ENCODE measurements around the gene KCNN3.

KCNN3 gene

DNA sequence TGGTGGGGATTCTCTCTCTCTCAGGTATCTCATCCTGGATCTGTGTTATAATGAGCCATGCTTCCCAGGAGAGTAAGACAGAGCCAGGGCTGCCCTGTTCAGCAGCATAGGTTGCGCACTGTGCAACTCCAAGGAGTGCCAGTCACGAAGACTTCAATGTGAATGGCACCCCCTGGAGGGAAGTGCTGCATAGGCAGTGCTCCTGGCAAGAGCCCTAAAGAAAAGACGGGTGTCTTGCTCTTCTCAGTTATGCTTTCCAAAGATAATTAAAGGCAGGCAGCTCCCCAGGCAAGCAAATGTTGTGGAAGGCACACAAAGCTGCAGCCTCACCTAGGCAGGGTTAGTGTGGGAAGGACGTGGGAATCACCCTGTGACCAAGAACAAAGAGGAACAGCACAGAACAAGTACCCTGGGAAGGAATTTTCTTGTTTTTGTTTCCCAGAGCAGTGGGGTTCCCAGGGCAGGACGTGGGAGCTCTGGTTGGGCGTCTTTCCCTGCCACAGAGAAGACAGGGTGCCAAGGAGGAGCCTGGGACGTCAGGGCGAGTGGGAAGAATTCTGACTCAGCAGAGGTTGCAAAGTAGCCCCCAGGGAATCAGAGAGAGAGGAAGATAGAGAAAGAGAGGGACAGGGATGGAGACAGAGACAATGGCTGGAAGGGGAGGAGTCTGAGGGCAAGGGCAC lies 120.9 kb downstream of the KCNN3 start:
- no peak for DNase-seq (ENCODE audit: low read depth in 2 of 2)

DNA sequence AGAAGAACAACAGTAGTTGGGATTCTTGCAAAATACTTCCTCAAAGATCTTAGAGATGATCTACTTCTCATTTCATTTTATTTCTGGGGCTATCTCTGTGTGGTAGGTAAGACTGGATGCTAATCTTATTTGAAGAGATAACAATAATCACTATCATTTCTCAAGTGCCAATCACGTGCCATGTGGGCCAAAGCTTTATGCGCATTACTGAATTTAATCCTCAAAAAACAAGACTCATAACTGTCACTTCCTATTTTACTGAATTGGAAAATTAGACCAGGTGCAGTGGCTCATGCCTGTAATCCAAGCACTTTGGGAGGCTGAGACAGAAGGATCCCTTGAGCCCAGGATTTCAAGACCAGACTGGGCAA lies 121.7 kb downstream of the KCNN3 start:
- DNase-seq (ENCODE audit: low read depth in 2 of 2), result no peak

DNA sequence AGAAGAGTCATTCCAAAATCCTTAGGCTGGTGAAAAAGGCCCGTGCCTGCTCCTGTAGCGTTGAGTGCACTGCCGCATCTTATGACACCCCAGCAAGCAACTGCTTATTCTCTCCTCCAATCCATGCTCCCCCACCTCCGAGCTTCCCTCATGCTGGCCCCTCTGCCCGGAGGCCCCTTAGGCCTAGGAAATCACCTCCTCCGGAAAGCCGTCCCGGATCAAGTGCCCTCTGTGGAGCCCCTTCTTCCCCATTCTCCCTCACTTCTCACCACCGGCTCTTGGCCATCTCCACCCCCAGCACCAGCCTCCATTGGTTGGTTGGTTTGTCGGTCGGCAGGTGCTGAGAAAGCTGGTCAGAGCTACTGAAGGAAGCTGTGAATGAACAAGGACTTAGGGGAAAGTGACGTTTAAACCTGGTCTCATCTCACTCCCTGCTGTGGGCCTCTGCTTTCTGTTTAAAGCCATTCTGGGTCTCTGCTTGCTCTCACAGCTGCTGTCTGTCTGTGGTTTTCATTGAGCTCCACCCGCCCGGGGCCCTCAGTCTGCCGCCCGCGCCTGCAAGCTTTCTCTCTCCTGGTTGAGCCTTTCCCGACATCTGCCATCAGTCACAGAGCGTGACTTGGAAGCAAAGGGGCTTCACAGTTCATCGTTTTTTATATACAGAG lies 122.2 kb downstream of the KCNN3 start:
- no peak for DNase-seq (ENCODE audit: low read depth in 2 of 2)

DNA sequence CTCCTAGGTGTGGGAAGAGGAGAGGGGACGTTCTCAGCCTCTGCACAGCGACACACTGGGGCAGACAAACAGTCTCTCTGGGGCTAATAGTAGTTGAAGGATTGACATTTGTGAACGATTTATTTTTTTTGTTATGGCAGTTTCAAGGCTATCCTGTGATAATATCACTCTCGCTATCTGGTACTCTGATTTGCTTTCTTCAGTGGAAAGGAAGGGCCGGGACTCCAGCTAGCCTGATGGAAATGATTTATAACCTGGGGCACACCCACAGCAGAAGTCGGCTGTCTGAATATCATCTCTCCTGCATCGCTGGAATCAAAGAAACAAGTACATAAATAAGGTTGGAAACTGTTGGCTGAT lies 122.7 kb downstream of the KCNN3 start:
- DNase-seq (ENCODE audit: low read depth in 2 of 2), result no peak

DNA sequence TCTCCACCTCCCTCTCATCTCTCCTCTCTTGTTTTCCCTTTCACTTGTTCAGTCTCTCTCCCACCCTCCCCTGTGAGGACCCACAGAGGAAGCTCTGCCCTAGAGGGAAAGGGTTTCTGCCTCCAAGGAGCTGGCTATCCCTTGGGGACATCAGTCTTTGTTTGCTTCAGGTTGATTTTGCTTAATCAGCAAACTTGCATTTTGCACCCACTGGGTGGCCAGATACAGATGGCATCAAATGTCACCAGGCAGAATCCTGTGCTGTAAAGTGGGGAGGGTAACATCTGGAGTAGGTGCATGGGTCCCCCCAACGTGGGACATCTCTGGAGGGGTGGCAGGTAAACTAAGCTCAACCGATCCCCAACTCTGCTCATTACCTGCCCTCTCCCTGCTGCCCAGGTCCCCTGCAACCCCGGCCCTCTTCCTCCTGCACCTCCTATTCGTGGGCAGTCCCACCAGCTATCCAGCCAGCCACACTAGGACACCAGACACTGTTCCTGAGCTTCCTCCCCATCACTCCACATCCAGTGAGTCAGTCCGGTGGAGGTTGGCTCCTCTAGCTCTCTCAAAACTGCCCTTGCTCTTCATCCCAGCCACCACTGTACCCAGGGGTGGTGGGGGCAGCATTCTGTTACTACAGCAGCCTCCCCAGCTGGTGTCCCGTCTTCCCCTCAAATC lies 123.3 kb downstream of the KCNN3 start:
- no peak for DNase-seq (ENCODE audit: low read depth in 2 of 2)

DNA sequence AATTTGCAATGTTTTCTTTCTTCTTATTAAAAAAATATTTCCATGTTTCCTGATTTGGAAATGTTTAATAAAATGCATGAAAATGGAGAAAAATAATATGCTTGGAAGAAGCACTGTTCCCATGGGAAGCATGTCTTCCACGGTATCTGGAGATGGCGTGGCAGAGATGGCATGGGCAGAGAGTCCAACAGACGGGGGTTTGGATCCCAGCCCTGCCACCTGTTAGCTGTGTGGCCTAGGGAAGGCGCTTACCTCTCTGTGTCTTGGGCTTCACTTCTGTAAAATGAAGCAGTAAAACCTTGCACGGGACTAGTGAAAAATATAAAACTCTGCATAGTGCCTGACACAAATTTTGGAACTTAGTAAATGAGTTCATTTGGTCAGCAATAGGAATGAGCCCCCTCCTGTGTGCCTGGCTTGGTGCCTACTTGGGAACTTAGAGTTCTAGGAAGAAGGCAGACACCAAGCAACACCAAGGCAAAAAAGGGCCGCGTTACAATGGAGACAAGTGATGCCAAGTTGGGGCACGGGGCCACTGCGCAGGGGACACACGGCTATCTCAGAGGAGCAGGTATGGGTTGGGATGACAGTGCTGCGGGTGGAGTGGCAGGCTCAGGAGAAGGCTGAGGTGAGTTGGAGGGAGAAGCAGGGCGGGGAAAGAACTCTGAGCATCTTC lies 124.2 kb downstream of the KCNN3 start:
- no peak for DNase-seq (ENCODE audit: low read depth in 2 of 2)

DNA sequence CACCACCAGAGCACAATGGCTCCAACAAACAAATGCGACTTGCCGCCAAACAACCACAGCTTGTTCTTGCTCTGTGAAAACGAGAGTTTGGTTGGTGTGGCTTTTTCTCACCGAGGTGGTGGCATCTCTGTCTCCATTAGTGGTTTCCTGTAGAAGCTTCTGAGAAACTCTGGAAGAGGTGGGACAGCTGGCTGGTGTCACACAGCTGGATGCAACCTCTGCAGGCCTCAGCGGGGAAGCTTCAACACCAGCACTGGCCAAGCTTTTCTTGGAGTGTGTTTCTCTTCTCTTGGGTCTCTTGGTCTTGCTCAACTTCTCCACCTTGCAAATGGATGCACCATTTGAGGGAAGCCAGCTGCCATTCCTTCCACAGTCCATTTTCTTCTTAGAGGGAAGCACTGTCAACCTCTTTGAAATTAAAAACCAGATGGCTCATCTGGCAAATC lies 124.8 kb downstream of the KCNN3 start:
- DNase-seq (ENCODE audit: low read depth in 2 of 2), result no peak

DNA sequence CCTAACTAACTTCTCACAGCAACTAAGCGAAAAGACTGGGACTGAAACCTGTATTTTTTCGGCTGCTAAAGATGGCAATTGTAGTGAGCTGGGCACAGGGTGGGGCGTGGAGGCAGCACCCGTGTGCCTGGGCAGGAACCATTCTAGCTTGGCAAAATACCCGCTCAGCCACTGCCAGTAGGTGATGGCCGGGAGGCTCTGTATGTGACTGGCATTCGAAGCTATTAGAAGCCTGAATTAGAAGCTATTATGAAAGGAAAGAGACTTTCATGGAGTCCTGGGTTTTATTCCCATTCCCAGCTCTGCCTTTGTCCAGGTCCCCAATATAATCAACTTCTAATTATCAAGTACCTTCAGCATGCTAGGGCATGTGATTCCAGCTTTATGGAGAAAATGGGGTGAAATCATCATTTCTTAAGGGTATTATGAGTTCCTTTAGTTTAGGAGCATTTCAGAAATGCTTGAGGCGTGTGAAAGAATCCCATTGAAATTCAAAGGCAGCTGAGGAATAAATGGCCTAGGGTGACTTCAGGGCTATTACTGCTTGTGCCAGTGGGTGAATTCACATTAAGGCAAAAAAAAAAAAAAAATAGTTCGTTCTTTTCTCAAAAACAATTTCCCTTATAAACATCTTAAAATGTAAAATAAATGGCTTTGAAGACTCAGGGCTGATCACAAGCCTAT lies 125.6 kb downstream of the KCNN3 start:
- no peak for DNase-seq (ENCODE audit: low read depth in 2 of 2)

DNA sequence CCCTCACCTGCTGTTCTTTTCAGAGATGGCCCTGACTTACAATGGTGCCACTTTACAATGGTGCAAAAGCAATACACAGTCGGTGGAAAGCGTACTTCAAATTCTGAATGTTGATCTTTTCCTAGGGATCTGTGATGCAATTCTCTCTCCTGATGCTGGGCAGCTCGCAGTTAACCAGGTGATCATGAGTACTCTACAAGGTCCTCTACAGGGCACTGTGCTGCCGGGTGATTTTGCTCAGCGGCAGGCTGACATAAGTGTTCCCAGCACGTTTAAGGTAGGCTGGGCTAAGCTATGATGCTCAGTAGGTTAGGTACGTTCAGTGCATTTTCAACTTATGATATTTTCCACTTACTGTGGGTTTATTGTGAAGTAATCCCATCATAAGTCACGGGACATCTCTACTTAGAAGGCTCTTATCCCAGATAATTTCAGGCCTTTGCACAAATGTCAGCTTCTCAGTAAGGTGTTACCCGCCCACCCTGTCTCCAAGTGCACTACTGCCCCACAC lies 126.5 kb downstream of the KCNN3 start:
- DNase-seq (ENCODE audit: low read depth in 2 of 2), result no peak

DNA sequence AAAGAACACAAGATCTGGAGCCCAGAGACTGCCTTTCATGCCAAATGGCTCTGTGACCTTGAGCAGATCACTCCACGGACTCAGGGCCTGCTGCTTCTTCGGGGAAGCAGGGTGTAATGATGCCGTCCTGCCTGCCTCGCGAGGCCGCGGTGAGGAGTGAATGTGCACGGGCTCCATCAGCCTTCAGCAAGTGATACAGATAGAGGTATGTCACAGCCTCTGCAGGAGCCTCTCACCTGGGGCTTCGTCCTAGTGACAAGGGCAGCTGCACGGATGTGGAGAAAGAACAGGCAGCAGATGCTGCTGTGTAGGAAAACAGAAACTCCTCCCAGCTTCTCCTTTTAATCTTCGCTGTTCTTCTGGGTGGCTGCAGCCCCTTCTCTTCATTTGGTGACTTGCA lies 127.5 kb downstream of the KCNN3 start:
- no peak for DNase-seq (ENCODE audit: low read depth in 2 of 2)

DNA sequence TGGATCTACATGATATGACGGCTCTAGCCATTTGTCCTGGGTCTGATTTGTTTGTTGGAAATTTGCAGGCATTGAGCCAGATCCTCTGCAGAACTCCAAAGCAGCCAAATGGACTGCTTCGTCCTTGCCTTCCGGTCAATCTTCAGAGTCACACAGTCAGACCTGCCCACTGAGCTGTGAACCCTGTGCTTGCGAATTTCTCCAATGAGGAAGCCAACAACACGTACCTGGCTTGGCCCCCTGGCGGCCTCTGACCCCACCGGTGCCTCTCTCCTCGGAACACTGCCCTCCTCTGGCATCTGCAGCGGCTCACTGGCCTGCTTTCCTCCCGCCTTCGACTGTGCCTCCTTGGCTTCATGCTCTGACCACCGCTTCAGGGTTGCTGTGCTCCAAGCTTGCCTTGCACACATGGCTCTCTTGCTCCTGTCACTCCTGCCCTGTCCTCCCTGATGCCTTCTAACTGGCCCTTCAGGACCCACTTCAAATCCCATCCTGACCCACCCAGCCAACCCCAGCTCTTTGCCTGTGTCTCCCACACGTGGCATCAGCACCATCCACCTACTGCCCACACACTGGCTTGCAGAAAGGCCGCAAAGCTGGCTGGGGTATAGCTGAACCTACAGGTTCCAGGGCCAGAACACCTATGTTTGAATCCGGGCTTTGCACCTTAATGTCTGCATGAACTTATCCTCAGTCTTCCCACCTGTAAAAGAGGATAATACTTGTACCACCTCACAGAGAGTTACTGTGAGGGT lies 128.2 kb downstream of the KCNN3 start:
- DNase-seq (ENCODE audit: low read depth in 2 of 2), result no peak

DNA sequence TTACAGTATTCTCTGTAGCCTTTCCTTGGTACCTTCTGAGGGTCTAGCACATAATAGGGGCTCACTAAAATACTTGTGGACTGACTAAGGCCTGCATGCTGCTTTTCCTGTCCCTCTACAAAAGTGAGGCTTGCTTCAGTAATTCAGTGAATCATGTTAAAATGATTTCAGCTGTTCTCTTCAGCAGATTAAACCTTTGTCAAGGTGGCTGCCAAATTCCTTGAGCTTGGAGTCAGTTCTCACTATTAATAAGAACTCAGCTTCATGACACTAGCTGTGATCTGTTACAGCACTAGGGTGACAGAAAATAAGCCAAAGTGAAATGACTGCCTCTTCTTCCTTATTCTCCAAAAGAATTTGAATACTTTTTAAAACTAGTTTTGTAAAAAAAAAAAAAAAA lies 128.8 kb downstream of the KCNN3 start:
- no peak for DNase-seq (ENCODE audit: low read depth in 2 of 2)

DNA sequence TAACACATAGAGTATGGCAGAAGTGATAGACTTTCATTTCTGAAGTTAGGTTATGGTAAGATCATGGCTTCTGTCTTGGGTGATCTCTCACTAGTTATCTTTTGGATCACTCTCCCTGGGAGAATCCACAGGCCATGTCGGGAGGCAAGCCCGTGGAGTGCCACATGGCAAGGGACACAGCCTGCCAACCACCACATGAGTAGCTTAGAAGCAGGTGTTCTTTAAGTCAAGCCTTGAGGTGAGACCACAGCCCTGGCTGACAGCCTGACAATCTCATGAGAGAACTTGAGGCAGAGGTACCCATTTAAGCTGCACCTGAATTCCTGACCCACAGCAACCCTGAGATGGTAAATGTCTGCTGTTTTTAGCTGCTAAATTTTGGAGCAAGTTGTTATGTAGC lies 130.4 kb downstream of the KCNN3 start:
- no peak for DNase-seq (ENCODE audit: low read depth in 2 of 2)

DNA sequence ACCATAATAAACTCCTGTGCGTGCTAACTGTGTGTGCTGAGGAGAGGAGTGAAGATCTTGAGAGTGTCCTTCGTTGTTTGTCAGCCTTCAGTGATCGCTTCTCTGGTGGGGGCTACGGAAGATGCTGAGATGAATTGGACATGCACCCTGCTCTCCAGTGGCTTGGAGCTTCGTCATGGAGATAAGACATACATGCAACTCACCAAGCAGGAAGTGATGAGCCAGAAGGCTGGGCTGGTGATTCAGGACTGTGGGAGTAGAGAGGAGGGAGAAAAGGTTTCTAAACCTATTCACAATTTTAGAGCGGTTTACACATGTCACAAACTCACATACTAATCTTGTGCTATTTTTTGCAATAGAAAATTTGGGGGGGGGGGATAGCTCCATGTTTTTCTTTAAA lies 133.2 kb downstream of the KCNN3 start:
- no peak for DNase-seq (ENCODE audit: low read depth in 2 of 2)

DNA sequence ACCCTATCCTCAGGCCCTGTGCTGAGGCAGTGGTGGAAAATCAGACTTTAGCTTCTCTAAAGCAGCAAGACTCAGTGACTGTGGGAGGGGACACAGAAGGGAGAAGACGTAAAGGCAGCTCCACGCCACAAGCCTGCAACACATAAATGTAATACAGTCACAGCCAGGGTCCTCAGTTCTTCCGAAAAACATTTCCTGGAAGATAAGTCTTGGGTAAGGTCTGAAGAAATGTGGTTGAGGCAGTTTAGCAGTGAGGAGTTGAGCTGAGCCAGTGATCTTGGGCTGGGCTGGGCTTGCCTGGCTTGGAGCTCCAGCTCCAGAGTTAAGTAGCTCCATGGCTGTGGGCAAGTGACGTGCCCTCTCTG lies 134.3 kb downstream of the KCNN3 start:
- no peak for DNase-seq (ENCODE audit: low read depth in 2 of 2)

DNA sequence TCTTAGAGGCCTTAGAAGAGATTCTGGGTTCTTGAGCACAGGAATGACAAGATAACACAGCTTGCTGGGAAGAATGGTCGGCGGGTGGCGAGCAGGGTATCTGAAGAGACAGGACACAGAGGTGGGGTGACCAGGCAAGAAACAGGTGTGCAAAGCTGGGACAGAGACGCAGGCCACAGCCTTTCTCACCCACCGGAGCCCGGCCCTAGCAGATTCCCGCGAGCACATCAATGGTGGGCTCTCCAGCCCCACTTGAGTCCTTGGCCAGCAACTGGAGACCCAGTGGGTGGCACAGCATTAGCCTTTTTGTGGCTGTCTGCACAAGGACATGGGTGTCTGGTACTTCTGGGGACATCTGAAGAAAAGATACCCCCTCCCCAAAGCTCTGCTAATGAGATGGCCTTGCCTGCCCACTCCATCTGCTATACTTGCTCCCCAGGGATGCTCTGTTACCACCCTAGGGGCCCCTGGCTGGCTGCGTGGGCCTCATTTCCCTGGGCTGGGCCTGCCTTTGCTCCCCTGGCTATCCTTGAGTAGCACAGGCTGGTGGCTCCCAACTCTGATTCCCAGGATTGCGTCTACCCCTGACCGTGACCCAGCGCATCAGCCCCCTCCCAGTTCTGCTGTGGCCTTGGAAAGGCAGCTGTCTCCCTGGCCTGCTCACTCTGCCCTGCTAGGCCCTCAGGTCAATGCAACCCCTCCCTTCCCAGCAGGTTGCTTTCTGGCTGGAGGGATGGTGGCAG lies 134.8 kb downstream of the KCNN3 start:
- DNase-seq (ENCODE audit: low read depth in 2 of 2), result no peak

DNA sequence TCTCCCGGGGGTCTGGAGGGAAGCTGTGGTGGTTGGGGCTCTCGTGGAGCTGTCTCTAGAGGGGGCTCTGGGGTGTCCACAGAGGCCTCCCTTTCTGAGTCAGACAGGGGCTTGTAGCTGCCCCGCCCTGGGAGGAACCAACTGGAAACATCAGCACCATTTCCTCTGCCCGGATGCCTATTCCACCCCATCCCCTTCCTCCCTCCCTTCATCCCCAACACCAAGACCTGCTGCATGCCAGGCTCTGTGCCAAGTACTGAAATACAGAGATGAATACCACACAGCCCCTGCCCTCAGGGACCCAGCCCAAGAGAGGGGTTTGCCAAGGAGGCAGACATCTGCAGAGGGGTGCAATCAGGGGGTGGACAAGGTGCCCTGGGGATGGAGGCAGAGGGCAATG lies 136.5 kb downstream of the KCNN3 start:
- no peak for DNase-seq (ENCODE audit: low read depth in 2 of 2)

DNA sequence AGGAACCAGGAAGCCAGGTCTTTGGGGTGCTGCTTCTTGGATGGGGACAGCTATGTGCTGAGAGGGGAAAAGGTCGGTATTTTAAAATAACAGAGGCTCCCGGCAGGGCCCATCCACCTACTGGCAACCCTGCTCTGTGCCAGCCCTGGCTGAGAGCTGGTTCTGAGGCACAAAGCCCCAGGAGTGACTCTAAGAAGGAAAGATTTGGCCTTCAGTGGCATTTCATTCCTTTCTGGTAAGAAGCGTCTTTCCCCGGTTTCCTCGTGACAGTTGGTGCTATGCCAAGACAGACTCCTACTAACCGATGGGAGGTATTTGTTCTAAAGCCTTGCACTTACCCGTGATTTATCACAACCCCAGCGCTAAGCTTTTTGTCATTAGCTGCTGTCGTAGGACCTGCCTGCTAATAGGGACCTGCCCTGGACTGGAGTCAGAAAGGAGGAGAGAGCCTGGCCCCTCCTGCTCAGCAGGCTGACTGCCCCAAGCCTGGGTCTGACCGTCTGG lies 139.0 kb downstream of the KCNN3 start:
- no peak for DNase-seq (ENCODE audit: low read depth in 2 of 2)

DNA sequence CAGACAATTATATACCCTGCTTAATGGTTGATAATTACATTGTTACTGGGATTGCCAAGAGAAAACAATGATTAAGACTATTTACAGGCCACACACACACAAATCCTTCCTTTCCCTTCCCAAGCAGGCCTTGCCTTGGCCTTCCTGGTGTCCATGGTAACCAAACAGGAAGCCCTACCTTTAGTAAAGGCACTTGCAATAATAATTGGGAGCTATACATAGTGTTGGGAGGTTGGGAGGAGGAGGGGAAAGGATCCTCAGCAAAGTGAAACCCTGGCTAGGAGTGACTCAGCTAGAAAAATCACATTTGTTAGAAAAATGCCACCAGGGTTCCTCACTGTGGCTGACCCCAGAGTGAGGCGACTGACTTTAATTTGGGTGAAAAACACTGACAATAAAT lies 139.8 kb downstream of the KCNN3 start:
- no peak for DNase-seq (ENCODE audit: low read depth in 2 of 2)

DNA sequence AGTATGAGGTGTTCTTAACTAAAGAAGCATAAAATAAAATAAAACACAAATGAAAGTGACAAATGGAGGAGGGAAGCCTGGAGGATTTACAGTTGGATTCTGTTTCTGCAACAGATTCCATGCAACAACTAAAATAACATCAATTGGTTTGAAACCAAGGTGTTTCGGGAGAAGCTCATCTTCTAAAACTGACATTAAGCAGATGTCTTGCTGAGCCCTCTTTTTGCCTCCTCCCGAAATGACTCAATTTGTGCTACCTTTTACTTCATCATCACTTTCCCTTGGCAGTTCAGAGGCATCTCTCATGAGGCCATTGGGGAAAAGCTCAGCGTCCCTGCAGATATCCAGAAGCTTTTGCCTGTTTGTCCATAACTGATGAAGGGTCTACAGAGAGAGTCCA lies 140.5 kb downstream of the KCNN3 start:
- no peak for DNase-seq (ENCODE audit: low read depth in 2 of 2)
